SH-SY5Y (cell line): ENCODE measurements around the gene RNGTT.

Source experiments
- GATA2 ChIP-seq: IDR thresholded peaks from 2 replicates; pipeline ENCODE4 v1.6.1; 2011; ENCODE audit warnings: mild to moderate bottlenecking, low read depth, low read length
- GATA3 ChIP-seq: IDR thresholded peaks from 2 replicates; pipeline ENCODE4 v1.6.1; 2011; ENCODE audit warnings: low read depth, mild to moderate bottlenecking, low read length, moderate library complexity

DNA sequence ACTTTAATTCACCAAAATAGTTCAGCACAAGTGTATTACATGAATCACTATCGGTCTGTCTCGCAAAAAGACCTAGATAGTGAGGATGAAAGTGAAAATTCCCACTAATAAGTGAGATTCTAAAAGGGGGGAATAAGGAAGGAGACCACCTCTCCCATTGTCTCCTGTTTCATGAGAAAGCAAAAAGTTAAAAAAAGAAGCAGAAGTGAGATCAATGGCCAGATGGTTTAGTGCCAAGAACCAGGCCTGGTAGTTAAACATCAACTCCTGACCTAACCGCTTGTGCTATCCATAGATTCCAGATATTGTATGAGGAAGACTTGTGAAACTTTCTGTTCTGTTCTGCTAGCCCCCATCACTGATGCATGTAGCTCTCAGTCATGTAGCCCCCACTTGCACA is 293.0 kb downstream of the RNGTT start:
- TF ChIP-seq GATA2 (no peak), GATA3 (no peak)
